Subcutaneous adipose tissue (tissue), 4 donors: ENCODE results near the gene SLC35F3. TPM values are rescaled to one million over a fixed set of nuclear protein-coding genes. Genes with fewer than 3 reads are reported as not detected.

Source experiments
- CTCF ChIP-seq: fragments of 450-650 bp; IDR thresholded peaks from one replicate; pipeline ENCODE4 v1.5.1; 2016; ENCODE audit warnings: low read depth, mild to moderate bottlenecking, control low read depth, antibody characterized with exemption, moderate library complexity
- total RNA-seq, 4 donors: library from RNA; depleted of rRNA; stranded (reverse); fragments of >200 nt; gene quantifications; one replicate each; pipeline ENCODE4 v1.1.0, GENCODE V29; 2016

The SLC35F3 gene
- total RNA-seq, 4 donors from 2014 or later, result 0.44 TPM; not detected in 3

- TF ChIP-seq CTCF, result no peak
These were observed 438.3 kb downstream of the SLC35F3 start for GRCh38 chr1:234342774-234343173.

GRCh38 chr1:234345237-234345636, 440.8 kb downstream of the SLC35F3 start:
- TF ChIP-seq CTCF, result no peak

GRCh38 chr1:234348964-234349363, 444.5 kb downstream of the SLC35F3 start:
- TF ChIP-seq CTCF, result no peak

GRCh38 chr1:234355782-234356510, 451.5 kb downstream of the SLC35F3 start:
- no peak for TF ChIP-seq CTCF

GRCh38 chr1:234357831-234358230, 453.4 kb downstream of the SLC35F3 start:
- no peak for TF ChIP-seq CTCF

- TF ChIP-seq CTCF, result no peak
These were observed 456.7 kb downstream of the SLC35F3 start for GRCh38 chr1:234361102-234361603.

- TF ChIP-seq CTCF, result no peak
These were observed 458.1 kb downstream of the SLC35F3 start for GRCh38 chr1:234362558-234362957.
